Osteoblast (primary cell): ENCODE data around the gene SIDT1. TPM values are rescaled to one million over a fixed set of nuclear protein-coding genes. Genes with fewer than 3 reads are reported as not detected.

Experiments
- DNase-seq: peaks from one replicate; pipeline ENCODE4 v3.0.0; 2011; ENCODE audit warnings: low spot score, mixed read lengths; ENCODE audit not compliant: insufficient read length; ENCODE audit errors: missing footprints
- H2AFZ ChIP-seq: 2 replicates; pipeline ENCODE4 v1.6.0; 2011; ENCODE audit warnings: mild to moderate bottlenecking, low read length
- H3K27ac ChIP-seq: 2 replicates; pipeline ENCODE4 v1.5.1; 2011; ENCODE audit warnings: mild to moderate bottlenecking, low read depth, low read length, moderate library complexity
- H3K27me3 ChIP-seq: 2 replicates; pipeline ENCODE4 v1.6.0; 2012; ENCODE audit warnings: mild to moderate bottlenecking, control low read depth, inconsistent platforms, low read length, moderate library complexity; ENCODE audit not compliant: insufficient read depth
- H3K36me3 ChIP-seq: 2 replicates; pipeline ENCODE4 v1.5.1; 2011; ENCODE audit warnings: mild to moderate bottlenecking, low read length, control low read depth, moderate library complexity; ENCODE audit not compliant: insufficient read depth
- H3K4me1 ChIP-seq: 2 replicates; pipeline ENCODE4 v1.5.1; 2011; ENCODE audit warnings: mild to moderate bottlenecking, low read length, control low read depth, moderate library complexity; ENCODE audit not compliant: insufficient read depth
- H3K4me2 ChIP-seq: 2 replicates; pipeline ENCODE4 v1.6.0; 2011; ENCODE audit warnings: mild to moderate bottlenecking, low read length; ENCODE audit not compliant: insufficient read depth
- H3K4me3 ChIP-seq: fragments of 200-600 bp; sonication (generic); 3 replicates; pipeline ENCODE4 v1.5.1; 2012; ENCODE audit warnings: mild to moderate bottlenecking, low read length, inconsistent platforms; ENCODE audit not compliant: insufficient read depth
- H3K79me2 ChIP-seq: 2 replicates; pipeline ENCODE4 v1.6.0; 2012; ENCODE audit warnings: mild to moderate bottlenecking, low read length, control low read depth, inconsistent platforms; ENCODE audit not compliant: insufficient read depth
- H3K9me3 ChIP-seq: 2 replicates; pipeline ENCODE4 v1.5.1; 2011; ENCODE audit warnings: low read depth, low read length, control low read depth
- H4K20me1 ChIP-seq: 2 replicates; pipeline ENCODE4 v1.6.0; 2012; ENCODE audit warnings: mild to moderate bottlenecking, low read length, control low read depth; ENCODE audit not compliant: insufficient read depth
- total RNA-seq: library from RNA; depleted of rRNA; stranded (reverse); fragments of >200 nt; gene quantifications from 2 replicates; pipeline ENCODE4 v1.2.3, GENCODE V29; 2012
- TF ChIP-seq, protein P1 (sequence below): IDR thresholded peaks from 2 replicates; pipeline ENCODE4 v1.5.1; 2011; ENCODE audit warnings: mild to moderate bottlenecking, low read depth, low read length, moderate library complexity; ENCODE audit errors: extremely low read depth

Gene SIDT1
- total RNA-seq, 1 donor, result under 0.01 TPM

DNA sequence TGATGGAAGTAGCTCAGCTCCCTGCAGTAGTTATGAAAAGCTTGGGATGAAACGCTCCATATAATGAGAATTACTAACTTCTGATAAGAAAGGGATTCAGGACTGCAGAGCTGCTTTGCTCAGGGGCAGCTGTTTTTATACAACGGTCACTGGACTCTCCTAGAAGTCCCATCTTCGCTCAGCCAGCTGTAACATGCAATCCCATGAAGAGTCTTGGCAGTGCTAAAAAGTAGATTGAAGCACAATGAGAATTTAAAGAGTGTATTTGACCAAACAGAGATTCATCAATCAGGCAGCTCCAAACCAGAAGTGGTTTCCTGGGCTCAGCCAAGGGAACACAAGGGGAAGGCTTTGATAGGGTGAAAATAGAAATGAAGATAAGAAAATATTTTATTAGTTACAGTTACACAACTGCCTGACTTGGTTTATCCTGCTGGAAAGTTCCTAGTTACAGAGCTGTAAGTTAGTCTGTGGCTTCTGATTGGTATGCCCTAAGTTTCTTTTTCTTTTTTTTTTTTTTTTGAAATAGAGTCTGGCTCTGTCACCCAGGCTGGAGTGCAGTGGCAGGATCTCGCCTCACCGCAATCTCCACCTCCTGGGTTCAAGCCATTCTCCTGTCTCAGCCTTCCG, 24.1 kb downstream of the SIDT1 start:
- no peak overlapping the region for H3K4me2 ChIP-seq
- no peaks in the 10 kb centered on the region for H3K36me3 ChIP-seq
- H3K79me2 ChIP-seq, result no peaks in the 10 kb centered on the region
- H3K27me3 ChIP-seq, result peaks cover under 1% of the 10 kb centered on the region
- H3K4me1 ChIP-seq, result no peaks in the 10 kb centered on the region
- no peak overlapping the region for H3K27ac ChIP-seq
- no peak for DNase-seq
- no peaks in the 10 kb centered on the region for H3K9me3 ChIP-seq
- H4K20me1 ChIP-seq, result no peaks in the 10 kb centered on the region
- TF ChIP-seq, protein P1, sequence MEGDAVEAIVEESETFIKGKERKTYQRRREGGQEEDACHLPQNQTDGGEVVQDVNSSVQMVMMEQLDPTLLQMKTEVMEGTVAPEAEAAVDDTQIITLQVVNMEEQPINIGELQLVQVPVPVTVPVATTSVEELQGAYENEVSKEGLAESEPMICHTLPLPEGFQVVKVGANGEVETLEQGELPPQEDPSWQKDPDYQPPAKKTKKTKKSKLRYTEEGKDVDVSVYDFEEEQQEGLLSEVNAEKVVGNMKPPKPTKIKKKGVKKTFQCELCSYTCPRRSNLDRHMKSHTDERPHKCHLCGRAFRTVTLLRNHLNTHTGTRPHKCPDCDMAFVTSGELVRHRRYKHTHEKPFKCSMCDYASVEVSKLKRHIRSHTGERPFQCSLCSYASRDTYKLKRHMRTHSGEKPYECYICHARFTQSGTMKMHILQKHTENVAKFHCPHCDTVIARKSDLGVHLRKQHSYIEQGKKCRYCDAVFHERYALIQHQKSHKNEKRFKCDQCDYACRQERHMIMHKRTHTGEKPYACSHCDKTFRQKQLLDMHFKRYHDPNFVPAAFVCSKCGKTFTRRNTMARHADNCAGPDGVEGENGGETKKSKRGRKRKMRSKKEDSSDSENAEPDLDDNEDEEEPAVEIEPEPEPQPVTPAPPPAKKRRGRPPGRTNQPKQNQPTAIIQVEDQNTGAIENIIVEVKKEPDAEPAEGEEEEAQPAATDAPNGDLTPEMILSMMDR, result no peak
- no peak overlapping the region for H3K4me3 ChIP-seq
- no peak overlapping the region for H2AFZ ChIP-seq

DNA sequence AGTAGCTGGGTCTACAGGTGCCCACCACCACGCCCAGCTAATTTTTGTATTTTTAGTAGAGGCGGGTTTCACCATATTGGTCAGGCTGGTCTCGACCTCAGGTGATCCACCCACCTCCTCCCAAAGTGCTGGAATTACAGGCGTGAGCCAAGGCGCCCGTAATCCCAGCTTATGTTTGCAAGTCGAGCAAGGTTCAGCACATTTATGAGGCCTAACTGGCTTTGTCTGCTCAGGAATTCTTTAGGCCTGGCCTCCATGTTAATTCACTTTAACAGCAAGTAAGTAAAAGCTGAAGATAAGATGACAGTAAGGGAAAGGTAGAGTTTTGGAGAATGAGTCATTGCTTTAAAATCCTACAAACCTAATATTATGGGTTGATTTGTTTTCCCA, 24.6 kb downstream of the SIDT1 start:
- H3K9me3 ChIP-seq, result no peaks in the 10 kb centered on the region
- H3K79me2 ChIP-seq, result no peaks in the 10 kb centered on the region
- H3K27me3 ChIP-seq, result no peaks in the 10 kb centered on the region
- DNase-seq, result no peak
- no peak overlapping the region for H3K4me3 ChIP-seq
- H3K27ac ChIP-seq, result no peak overlapping the region
- no peaks in the 10 kb centered on the region for H3K36me3 ChIP-seq
- no peaks in the 10 kb centered on the region for H3K4me1 ChIP-seq
- no peak overlapping the region for H2AFZ ChIP-seq
- H3K4me2 ChIP-seq, result no peak overlapping the region
- TF ChIP-seq, protein P1, result no peak
- no peaks in the 10 kb centered on the region for H4K20me1 ChIP-seq

DNA sequence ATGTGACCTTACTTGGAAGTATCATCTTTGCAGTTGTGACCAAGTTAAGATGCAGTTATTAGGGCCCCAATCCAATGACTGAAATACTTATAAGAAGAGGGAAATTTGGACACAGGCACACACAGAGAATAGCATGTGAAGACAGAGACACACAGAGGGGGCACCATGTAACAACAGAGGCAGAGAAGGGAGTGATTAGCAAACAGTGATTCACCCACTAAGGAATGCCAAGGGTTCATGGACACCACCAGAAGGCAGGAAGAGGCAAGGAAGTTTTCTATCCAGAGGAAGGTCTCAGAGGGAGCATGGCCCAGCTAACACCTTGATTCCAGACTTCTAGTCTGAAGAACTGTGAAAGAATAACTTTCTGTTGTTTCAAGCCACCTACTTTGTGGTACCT, 25.0 kb downstream of the SIDT1 start:
- Histone ChIP-seq H3K9me3 (no peaks in the 10 kb centered on the region), H3K79me2 (no peaks in the 10 kb centered on the region), H3K27ac (no peak overlapping the region), H3K4me3 (no peak overlapping the region), H3K4me1 (no peaks in the 10 kb centered on the region), H4K20me1 (no peaks in the 10 kb centered on the region), H2AFZ (no peak overlapping the region), H3K27me3 (no peaks in the 10 kb centered on the region), H3K36me3 (no peaks in the 10 kb centered on the region), H3K4me2 (no peak overlapping the region)
- TF ChIP-seq, protein P1, result no peak
- no peak for DNase-seq

DNA sequence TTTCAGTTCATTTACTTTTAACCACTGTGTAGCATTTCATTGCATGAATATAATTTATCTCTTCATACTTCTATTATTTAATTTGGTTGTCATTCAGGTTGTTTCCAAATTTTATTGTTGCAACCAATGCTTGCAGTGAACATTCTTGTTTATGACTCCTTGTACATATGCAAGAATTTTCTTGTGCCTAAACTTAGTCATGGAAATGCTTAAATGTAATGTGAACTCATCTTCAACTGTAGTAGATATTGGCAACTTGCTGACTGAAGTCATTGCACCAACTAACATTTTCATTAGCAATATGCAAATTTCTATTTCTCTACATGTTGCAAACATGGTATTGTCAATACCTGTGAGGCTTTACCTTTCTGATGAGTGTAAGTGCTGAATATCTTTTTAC, 26.7 kb downstream of the SIDT1 start:
- Histone ChIP-seq H3K4me1 (no peaks in the 10 kb centered on the region), H3K27me3 (peaks cover 8% of the 10 kb centered on the region), H3K36me3 (no peaks in the 10 kb centered on the region), H2AFZ (no peak overlapping the region), H3K4me3 (no peak overlapping the region), H3K79me2 (no peaks in the 10 kb centered on the region), H3K4me2 (no peak overlapping the region), H3K9me3 (no peaks in the 10 kb centered on the region), H4K20me1 (no peaks in the 10 kb centered on the region), H3K27ac (no peak overlapping the region)
- DNase-seq, result no peak
- TF ChIP-seq, protein P1, result no peak
